Prostate gland (tissue), 2 donors: ENCODE data around the gene CCNB1. TPM values are rescaled to one million over a fixed set of nuclear protein-coding genes. Genes with fewer than 3 reads are reported as not detected.

Experiments
- DNase-seq: peaks from one replicate; pipeline ENCODE4 v3.0.0-alpha.2; 2019; ENCODE audit warnings: low spot score
- H3K27ac ChIP-seq, 2 donors: fragments of 200-600 bp; sonication (generic); 2 replicates each; pipeline ENCODE4 v1.5.1; 2017 to 2019
- H3K27me3 ChIP-seq: fragments of 200-600 bp; sonication (generic); replicated peaks from 2 replicates; pipeline ENCODE4 v1.5.1; 2019; ENCODE audit not compliant: insufficient read depth
- H3K36me3 ChIP-seq, 2 donors: fragments of 200-600 bp; sonication (generic); 1 replicate in 1 of 2; 2 replicates in 1 of 2; pipeline versions ENCODE4 v1.5.1 to v1.8.1; 2017 to 2019
- H3K4me1 ChIP-seq: fragments of 200-600 bp; sonication (generic); replicated peaks from 2 replicates; pipeline ENCODE4 v1.5.1; 2019
- H3K4me3 ChIP-seq, 2 donors: fragments of 200-600 bp; sonication (generic); 2 replicates each; pipeline ENCODE4 v1.5.1; 2017 to 2019
- H3K9me3 ChIP-seq: fragments of 200-600 bp; sonication (generic); 2 replicates; pipeline ENCODE4 v1.5.1; 2017
- CTCF ChIP-seq, 4 experiments: fragments of 200-600 bp in 2 of 4; fragments of 450-650 bp in 2 of 4; sonication (generic) in 2 of 4; IDR thresholded peaks; 1 replicate in 3 of 4; 2 replicates in 1 of 4; pipeline ENCODE4 v1.5.1; 2016 to 2019; ENCODE audit warnings: antibody characterized with exemption in 4 of 4, mild to moderate bottlenecking in 2 of 4, moderate library complexity in 2 of 4
- POLR2A ChIP-seq: fragments of 450-650 bp; IDR thresholded peaks from one replicate; pipeline ENCODE4 v1.6.1; 2016; ENCODE audit warnings: antibody characterized with exemption, mild to moderate bottlenecking
- POLR2AphosphoS5 ChIP-seq: sonication (generic); formaldehyde crosslinking; IDR thresholded peaks from one replicate; pipeline ENCODE4 v1.6.1; 2017; ENCODE audit warnings: antibody characterized with exemption
- WGBS: methylation state at CpG from one replicate; pipeline ENCODE4 v1.1.5; 2018; 5-methylcytosine and 5-hydroxymethylcytosine counted together
- intact Hi-C: fragments of 100-400 bp; cut with DNase I; formaldehyde crosslinking; loops from one replicate; pipeline ENCODE4 v1.14.2; 2022
- total RNA-seq, 2 donors: library from RNA; depleted of rRNA; stranded (reverse); fragments of >200 nt; gene quantifications; one replicate each; pipeline ENCODE4 v1.1.0, GENCODE V29; 2016

The CCNB1 gene
- total RNA-seq, 2 donors from 2014 or later, result 9.7 to 24.3 TPM

GRCh38 chr5:69206528-69207190 is 39.7 kb downstream of the CCNB1 start:
- H3K27me3 ChIP-seq, result no peaks in the 10 kb centered on the region
- WGBS, result 96% methylated on average over 5 of the region's 5 CpGs
- no peak overlapping the region for H3K27ac ChIP-seq
- no peak for TF ChIP-seq POLR2A
- no peak for TF ChIP-seq CTCF (IDR thresholded peaks at IDR 0.05)
- TF ChIP-seq POLR2AphosphoS5, result no peak
- DNase-seq, result no peak
- no peaks in the 10 kb centered on the region for H3K9me3 ChIP-seq
- H3K4me1 ChIP-seq, result no peaks in the 10 kb centered on the region
- no peak overlapping the region for H3K4me3 ChIP-seq
- H3K36me3 ChIP-seq, result no peaks in the 10 kb centered on the region
- intact Hi-C loops, result no loop called here

GRCh38 chr5:69209602-69210001 is 42.7 kb downstream of the CCNB1 start:
- Histone ChIP-seq H3K4me1 (no peaks in the 10 kb centered on the region), H3K27me3 (no peaks in the 10 kb centered on the region), H3K9me3 (no peaks in the 10 kb centered on the region), H3K27ac (no peak overlapping the region), H3K4me3 (no peak overlapping the region), H3K36me3 (no peaks in the 10 kb centered on the region)
- TF ChIP-seq POLR2AphosphoS5 (no peak), CTCF (IDR thresholded peaks at IDR 0.05) (no peak), POLR2A (no peak)
- WGBS, result 88% methylated on average over 2 of the region's 2 CpGs
- intact Hi-C loops, result loop anchor here (10.0 kb wide), 1 partner anchor 115 kb away; the partner anchor contains the start of gene SLC30A5
- no peak for DNase-seq

- WGBS, result 85% methylated on average over 2 of the region's 2 CpGs
- Histone ChIP-seq H3K4me1 (no peaks in the 10 kb centered on the region), H3K27ac (no peak overlapping the region), H3K9me3 (no peaks in the 10 kb centered on the region), H3K4me3 (no peak overlapping the region), H3K27me3 (no peaks in the 10 kb centered on the region), H3K36me3 (no peaks in the 10 kb centered on the region)
- no peak for TF ChIP-seq POLR2A
- TF ChIP-seq CTCF (IDR thresholded peaks at IDR 0.05), result no peak
- TF ChIP-seq POLR2AphosphoS5, result no peak
- DNase-seq, result no peak
- intact Hi-C loops, result loop anchor here (10.0 kb wide), 1 partner anchor 116 kb away; the partner anchor contains the start of gene SLC30A5
Observed at GRCh38 chr5:69211200-69211599, 44.2 kb downstream of the CCNB1 start.

GRCh38 chr5:69212022-69212421 is 45.1 kb downstream of the CCNB1 start:
- 88% methylated on average over 2 of the region's 2 CpGs for WGBS
- Histone ChIP-seq H3K36me3 (no peaks in the 10 kb centered on the region), H3K27me3 (no peaks in the 10 kb centered on the region), H3K27ac (no peak overlapping the region), H3K4me3 (no peak overlapping the region), H3K9me3 (no peaks in the 10 kb centered on the region), H3K4me1 (no peaks in the 10 kb centered on the region)
- intact Hi-C loops, result loop anchor here (10.0 kb wide), 1 partner anchor 117 kb away; the partner anchor contains the start of gene SLC30A5
- TF ChIP-seq POLR2A, result no peak
- TF ChIP-seq POLR2AphosphoS5, result no peak
- TF ChIP-seq CTCF (IDR thresholded peaks at IDR 0.05), result no peak
- DNase-seq, result no peak
